ENCODE data around the gene OR2T3.
"Not testable (repeated sequence)": the region's sequence is repeated elsewhere in the genome, so short reads cannot be mapped to it uniquely, and the experiment has no call there.

- not testable (repeated sequence) for TF ChIP-seq CTCF (IDR thresholded peaks at IDR 0.05; ENCODE audit: insufficient read depth, low read length, poor library complexity, severe bottlenecking); EZH2phosphoT487 (conservative IDR thresholded peaks at IDR 0.05; ENCODE audit: low read length)
Measured at GRCh38 chr1:248436303-248436702, 36.8 kb upstream of the OR2T3 start.

All from SU-DHL-6 (cell line).